GM23248 (cell line): Measurements from ENCODE around the gene SCNN1B.

ENCODE experiments used
- EZH2 ChIP-seq: fragments of 200-600 bp; sonication (generic); IDR thresholded peaks from 2 replicates; pipeline ENCODE4 v1.6.1; 2018; ENCODE audit warnings: antibody characterized with exemption, mild to moderate bottlenecking; ENCODE audit not compliant: insufficient read depth, poor library complexity, severe bottlenecking
- EZH2phosphoT487 ChIP-seq: fragments of 200-600 bp; sonication (generic); IDR thresholded peaks from 2 replicates; pipeline ENCODE4 v1.6.1; 2018; ENCODE audit warnings: antibody characterized with exemption, moderate library complexity, mild to moderate bottlenecking, low read depth; ENCODE audit not compliant: insufficient read depth

- TF ChIP-seq EZH2 (no peak), EZH2phosphoT487 (no peak)
Observed at GRCh38 chr16:23288726-23289512, 13.2 kb upstream of the SCNN1B start.
